ENCODE data around the gene PDCD5. TPM values are rescaled to one million over a fixed set of nuclear protein-coding genes. Genes with fewer than 3 reads are reported as not detected.
A peak's percentile ranks its signal among the peaks of the same experiment; 100 is the strongest.
"Not testable (repeated sequence)": the region's sequence is repeated elsewhere in the genome, so short reads cannot be mapped to it uniquely, and the experiment has no call there.

PDCD5 gene, protein sequence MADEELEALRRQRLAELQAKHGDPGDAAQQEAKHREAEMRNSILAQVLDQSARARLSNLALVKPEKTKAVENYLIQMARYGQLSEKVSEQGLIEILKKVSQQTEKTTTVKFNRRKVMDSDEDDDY
- 35.3 TPM for total RNA-seq
- 100 to 1,000 TPM; 139 to 201 (median 150) TPM for polyA plus RNA-seq

DNA sequence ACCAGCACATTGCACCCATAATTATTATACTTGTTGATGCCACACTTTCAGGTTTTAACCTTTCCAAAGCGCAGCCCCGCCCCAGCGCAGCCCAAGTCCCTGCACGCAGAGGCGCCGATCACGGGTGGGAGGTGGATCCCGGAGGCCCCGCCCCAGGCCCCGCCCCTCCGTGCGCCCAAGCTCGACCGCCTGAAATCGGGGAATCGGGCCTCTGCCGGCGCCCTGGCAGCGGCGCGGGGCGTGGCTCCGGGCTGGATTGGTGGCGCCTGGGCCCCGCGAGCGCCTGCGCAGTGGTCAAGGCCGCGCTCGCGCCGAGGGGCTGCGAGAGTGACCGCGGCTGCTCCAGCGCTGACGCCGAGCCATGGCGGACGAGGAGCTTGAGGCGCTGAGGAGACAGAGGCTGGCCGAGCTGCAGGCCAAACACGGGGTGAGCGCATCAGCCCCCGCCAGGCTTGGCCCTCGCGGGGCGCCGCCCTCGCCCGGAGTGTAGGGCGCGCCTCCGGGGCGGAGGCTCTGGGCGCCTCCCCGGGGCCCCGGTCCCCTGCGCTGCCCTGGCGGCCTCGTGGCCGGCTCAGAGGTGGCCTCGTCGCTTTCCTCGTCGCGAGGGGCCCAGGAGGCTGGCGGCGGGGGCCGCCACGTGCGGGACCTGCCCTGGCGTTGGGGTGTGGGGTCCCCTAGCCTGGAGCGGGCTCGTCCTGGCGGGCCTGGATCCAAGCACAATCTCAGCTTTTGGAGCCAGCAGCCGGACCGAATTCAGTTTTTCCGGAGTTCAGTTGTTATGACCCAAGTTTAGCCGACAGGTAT lies at the start of gene PDCD5:
Gene PDCD5 (plus strand): TSS at position 290 of the 804 bp plus-strand sequence. CDS start 72 bp downstream, at position 362.
- peaks cover 14% of the 10 kb centered on the region for H3K36me3 ChIP-seq (ENCODE audit: control insufficient read depth, insufficient read depth, low read length)
- H3K4me1 Mint-ChIP-seq = peaks cover 6 to 42% (median 32%) of the 10 kb centered on the region in 4 donors
- peak within 1 kb of the TSS; percentile 85 for H3K4me3 ChIP-seq (ENCODE audit: low read depth, low read length)
- no peaks in the 10 kb centered on the region for H3K9me3 Mint-ChIP-seq
- no peaks in the 10 kb centered on the region for H3K9me3 ChIP-seq (ENCODE audit: control insufficient read depth in 2 of 2, low read length in 2 of 2)
- H3K4me1 ChIP-seq (ENCODE audit: control insufficient read depth, insufficient read depth, low read length, poor library complexity, severe bottlenecking) = peaks cover 21% of the 10 kb centered on the region
- H3K36me3 Mint-ChIP-seq = peaks cover 13% of the 10 kb centered on the region
- DNase-seq (peak; percentile 94 to 97 (median 95)), ATAC-seq (ENCODE audit: low read depth in 2 of 2) (peak; percentile 91 to 95)
- H3K27me3 Mint-ChIP-seq = peaks cover 3% of the 10 kb centered on the region
- peak within 1 kb of the TSS; percentile 77 for H3K27ac ChIP-seq (ENCODE audit: insufficient read depth, low read length, poor library complexity, severe bottlenecking)
- H3K27me3 ChIP-seq (ENCODE audit: control insufficient read depth, insufficient read depth, low read length) = peaks cover 2% of the 10 kb centered on the region
- H3K4me3 Mint-ChIP-seq = peak within 1 kb of the TSS; percentile 92 to 97 (median 96)
- H3K27ac Mint-ChIP-seq = peak within 1 kb of the TSS; percentile 92 to 96 (median 93)

DNA sequence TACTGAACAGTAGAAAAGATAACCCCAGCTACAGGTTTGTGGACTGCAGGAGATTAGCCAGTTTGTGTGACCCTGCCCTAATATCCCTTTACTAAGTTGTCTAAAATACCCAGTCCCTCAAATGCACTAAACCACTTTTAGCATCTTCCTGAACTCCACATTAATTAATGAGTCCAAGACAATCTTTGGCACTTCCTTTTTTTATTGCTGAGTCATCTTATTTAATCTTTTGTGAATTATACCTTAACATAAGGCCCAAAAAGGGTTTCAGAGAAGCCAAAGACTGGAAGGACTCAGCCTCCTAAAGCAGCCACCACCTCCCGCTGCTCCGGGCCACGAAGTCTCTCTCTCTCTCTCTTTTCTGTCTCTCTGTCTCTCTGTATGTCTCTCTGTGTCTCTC lies 48.8 kb upstream of the PDCD5 start:
- Histone ChIP-seq H3K36me3 (ENCODE audit: control insufficient read depth, insufficient read depth, low read length) (no peaks in the 10 kb centered on the region), H3K4me3 (ENCODE audit: low read depth, low read length) (no peak overlapping the region), H3K9me3 (ENCODE audit: control insufficient read depth in 2 of 2, low read length in 2 of 2) (peaks cover 3 to 5% of the 10 kb centered on the region in 2 experiments), H3K27ac (ENCODE audit: insufficient read depth, low read length, poor library complexity, severe bottlenecking) (no peak overlapping the region), H3K4me1 (ENCODE audit: control insufficient read depth, insufficient read depth, low read length, poor library complexity, severe bottlenecking) (no peaks in the 10 kb centered on the region), H3K27me3 (ENCODE audit: control insufficient read depth, insufficient read depth, low read length) (peaks cover 3% of the 10 kb centered on the region)
- Mint-ChIP-seq H3K9me3 (peaks cover 5 to 21% (median 7%) of the 10 kb centered on the region in 7 donors), H3K4me1 (no peaks in the 10 kb centered on the region), H3K27ac (no peak overlapping the region), H3K4me3 (no peak overlapping the region), H3K27me3 (no peaks in the 10 kb centered on the region), H3K36me3 (no peaks in the 10 kb centered on the region)
- ATAC-seq (ENCODE audit: low read depth in 2 of 2) (no peak), DNase-seq (no peak)

DNA sequence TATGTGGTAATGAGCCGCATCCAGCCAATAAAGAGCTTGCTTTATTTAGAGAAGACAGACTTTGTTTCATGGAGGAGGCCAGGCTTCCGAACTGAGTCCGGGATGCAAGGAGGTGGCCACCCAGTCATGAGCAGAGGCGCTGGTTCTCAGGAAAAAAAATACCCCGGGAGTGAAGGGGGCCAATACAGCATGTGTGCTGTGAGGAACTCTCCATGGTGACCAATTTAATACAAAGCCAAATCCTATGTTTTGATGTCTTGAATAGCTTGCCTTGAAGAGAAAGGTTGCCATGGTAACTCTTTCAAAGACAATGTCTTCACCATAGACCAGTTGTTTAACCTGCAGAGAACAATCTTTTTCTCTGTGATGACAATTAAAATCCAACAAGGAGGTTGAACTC lies 43.4 kb upstream of the PDCD5 start:
- H3K4me1 ChIP-seq (ENCODE audit: control insufficient read depth, insufficient read depth, low read length, poor library complexity, severe bottlenecking) = no peaks in the 10 kb centered on the region
- peaks cover 3 to 18% (median 5%) of the 10 kb centered on the region in 7 donors for H3K9me3 Mint-ChIP-seq
- no peak overlapping the region for H3K4me3 ChIP-seq (ENCODE audit: low read depth, low read length)
- no peak for ATAC-seq (ENCODE audit: low read depth in 2 of 2)
- peaks cover 2 to 5% of the 10 kb centered on the region in 2 experiments for H3K9me3 ChIP-seq (ENCODE audit: control insufficient read depth in 2 of 2, low read length in 2 of 2)
- no peaks in the 10 kb centered on the region for H3K4me1 Mint-ChIP-seq
- H3K27ac Mint-ChIP-seq = no peak overlapping the region
- H3K36me3 Mint-ChIP-seq = no peaks in the 10 kb centered on the region
- no peaks in the 10 kb centered on the region for H3K27me3 ChIP-seq (ENCODE audit: control insufficient read depth, insufficient read depth, low read length)
- H3K4me3 Mint-ChIP-seq = no peak overlapping the region
- H3K27me3 Mint-ChIP-seq = peaks cover 9% of the 10 kb centered on the region
- no peak overlapping the region for H3K27ac ChIP-seq (ENCODE audit: insufficient read depth, low read length, poor library complexity, severe bottlenecking)
- DNase-seq = no peak
- H3K36me3 ChIP-seq (ENCODE audit: control insufficient read depth, insufficient read depth, low read length) = no peaks in the 10 kb centered on the region

DNA sequence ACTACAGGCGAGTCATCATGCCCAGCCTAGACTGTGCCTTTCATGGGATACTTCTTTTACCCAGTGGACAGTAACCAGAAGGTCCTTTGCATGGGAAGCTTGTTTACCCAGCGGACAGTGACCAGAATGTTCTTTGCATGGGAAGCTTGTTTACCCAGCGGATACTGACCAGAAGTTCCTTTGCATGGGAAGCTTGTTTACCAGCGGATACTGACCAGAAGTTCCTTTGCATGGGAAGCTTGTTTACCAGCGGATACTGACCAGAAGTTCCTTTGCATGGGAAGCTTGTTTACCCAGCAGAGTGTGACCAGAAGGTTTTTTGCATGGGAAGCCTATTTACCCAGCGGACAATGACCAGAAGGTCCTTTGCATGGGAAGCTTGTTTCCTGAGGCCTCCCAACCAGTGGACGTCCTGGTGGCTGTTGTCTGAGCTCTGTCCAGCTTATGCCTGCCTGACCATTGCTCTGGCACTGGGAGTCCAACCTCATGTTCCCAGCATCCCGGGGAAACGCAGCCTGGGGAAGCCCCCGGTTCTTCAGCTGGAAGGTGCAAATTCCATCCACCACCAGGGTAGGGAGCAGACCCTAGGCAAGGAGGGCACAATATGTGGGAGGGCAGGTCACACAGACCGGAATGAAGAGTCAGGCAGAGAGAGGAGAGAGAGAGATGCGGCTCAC lies 41.6 kb upstream of the PDCD5 start:
- no peak overlapping the region for H3K4me3 Mint-ChIP-seq

DNA sequence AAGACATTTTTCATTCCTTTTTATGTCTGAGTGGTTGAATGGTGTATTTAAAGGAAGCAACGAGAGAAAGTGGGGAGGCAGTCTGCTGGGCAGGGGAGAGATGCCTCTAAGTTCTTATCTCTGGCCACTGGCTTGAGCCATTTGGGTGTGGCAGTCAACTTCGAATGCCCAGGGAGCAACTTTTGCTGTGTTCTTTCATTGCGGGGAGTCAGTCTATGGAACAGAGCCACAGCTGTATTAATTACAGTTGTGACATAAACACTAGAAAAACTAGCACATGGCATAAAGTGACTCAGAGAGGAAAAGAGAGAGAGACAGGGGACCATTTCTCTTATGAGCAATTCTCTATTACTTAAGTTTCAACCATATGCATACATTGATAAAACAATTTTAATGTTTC lies 40.4 kb upstream of the PDCD5 start:
- Histone ChIP-seq H3K9me3 (ENCODE audit: control insufficient read depth in 2 of 2, low read length in 2 of 2) (no peaks in the 10 kb centered on the region), H3K4me1 (ENCODE audit: control insufficient read depth, insufficient read depth, low read length, poor library complexity, severe bottlenecking) (no peaks in the 10 kb centered on the region), H3K27ac (ENCODE audit: insufficient read depth, low read length, poor library complexity, severe bottlenecking) (no peak overlapping the region), H3K36me3 (ENCODE audit: control insufficient read depth, insufficient read depth, low read length) (no peaks in the 10 kb centered on the region), H3K4me3 (ENCODE audit: low read depth, low read length) (no peak overlapping the region), H3K27me3 (ENCODE audit: control insufficient read depth, insufficient read depth, low read length) (no peaks in the 10 kb centered on the region)
- no peak for ATAC-seq (ENCODE audit: low read depth in 2 of 2)
- Mint-ChIP-seq H3K4me1 (no peaks in the 10 kb centered on the region), H3K9me3 (peaks cover 0 to 9% (median 3%) of the 10 kb centered on the region in 7 donors), H3K27ac (no peak overlapping the region), H3K27me3 (peaks cover 9% of the 10 kb centered on the region), H3K36me3 (no peaks in the 10 kb centered on the region), H3K4me3 (no peak overlapping the region)
- no peak for DNase-seq

More for the DNA sequence above, 41.6 kb upstream of the PDCD5 start:
- H3K4me3 ChIP-seq (ENCODE audit: low read depth, low read length) = no peak overlapping the region
- ATAC-seq (ENCODE audit: low read depth in 2 of 2) = no peak
- H3K36me3 ChIP-seq (ENCODE audit: control insufficient read depth, insufficient read depth, low read length) = no peaks in the 10 kb centered on the region
- Mint-ChIP-seq H3K36me3 (no peaks in the 10 kb centered on the region), H3K4me1 (no peaks in the 10 kb centered on the region), H3K27me3 (peaks cover 9% of the 10 kb centered on the region), H3K9me3 (peaks cover 0 to 13% (median 4%) of the 10 kb centered on the region in 7 donors), H3K27ac (no peak overlapping the region)
- H3K9me3 ChIP-seq (ENCODE audit: control insufficient read depth in 2 of 2, low read length in 2 of 2) = peaks cover 0 to 1% of the 10 kb centered on the region in 2 experiments
- no peaks in the 10 kb centered on the region for H3K4me1 ChIP-seq (ENCODE audit: control insufficient read depth, insufficient read depth, low read length, poor library complexity, severe bottlenecking)
- H3K27me3 ChIP-seq (ENCODE audit: control insufficient read depth, insufficient read depth, low read length) = no peaks in the 10 kb centered on the region
- H3K27ac ChIP-seq (ENCODE audit: insufficient read depth, low read length, poor library complexity, severe bottlenecking) = no peak overlapping the region
- no peak for DNase-seq

DNA sequence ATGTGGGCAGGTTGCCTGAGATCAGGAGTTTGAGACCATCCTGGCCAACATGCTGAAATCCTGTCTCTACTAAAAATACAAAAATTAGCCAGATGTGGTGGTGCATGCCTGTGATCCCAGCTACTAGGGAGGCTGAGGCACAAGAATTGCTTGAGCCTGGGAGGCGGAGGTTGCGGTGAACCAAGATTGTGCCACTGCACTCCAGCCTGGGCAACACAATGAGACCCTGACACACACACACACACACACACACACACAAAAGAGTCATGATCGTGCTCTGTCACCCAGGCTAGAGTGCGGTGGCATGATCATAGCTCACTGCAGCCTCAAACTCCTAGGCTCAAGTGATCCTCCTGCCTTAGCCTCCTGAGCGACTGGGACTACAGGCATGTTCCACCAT lies 39.6 kb upstream of the PDCD5 start:
- H3K27ac Mint-ChIP-seq; ATAC-seq (ENCODE audit: low read depth in 2 of 2); H3K27ac ChIP-seq (ENCODE audit: insufficient read depth, low read length, poor library complexity, severe bottlenecking); H3K4me3 ChIP-seq (ENCODE audit: low read depth, low read length); H3K36me3 ChIP-seq (ENCODE audit: control insufficient read depth, insufficient read depth, low read length); H3K4me1 Mint-ChIP-seq; H3K4me1 ChIP-seq (ENCODE audit: control insufficient read depth, insufficient read depth, low read length, poor library complexity, severe bottlenecking); H3K27me3 ChIP-seq (ENCODE audit: control insufficient read depth, insufficient read depth, low read length); H3K9me3 ChIP-seq (ENCODE audit: control insufficient read depth in 2 of 2, low read length in 2 of 2); DNase-seq; H3K9me3 Mint-ChIP-seq; H3K27me3 Mint-ChIP-seq; H3K36me3 Mint-ChIP-seq; H3K4me3 Mint-ChIP-seq: not testable (repeated sequence)

DNA sequence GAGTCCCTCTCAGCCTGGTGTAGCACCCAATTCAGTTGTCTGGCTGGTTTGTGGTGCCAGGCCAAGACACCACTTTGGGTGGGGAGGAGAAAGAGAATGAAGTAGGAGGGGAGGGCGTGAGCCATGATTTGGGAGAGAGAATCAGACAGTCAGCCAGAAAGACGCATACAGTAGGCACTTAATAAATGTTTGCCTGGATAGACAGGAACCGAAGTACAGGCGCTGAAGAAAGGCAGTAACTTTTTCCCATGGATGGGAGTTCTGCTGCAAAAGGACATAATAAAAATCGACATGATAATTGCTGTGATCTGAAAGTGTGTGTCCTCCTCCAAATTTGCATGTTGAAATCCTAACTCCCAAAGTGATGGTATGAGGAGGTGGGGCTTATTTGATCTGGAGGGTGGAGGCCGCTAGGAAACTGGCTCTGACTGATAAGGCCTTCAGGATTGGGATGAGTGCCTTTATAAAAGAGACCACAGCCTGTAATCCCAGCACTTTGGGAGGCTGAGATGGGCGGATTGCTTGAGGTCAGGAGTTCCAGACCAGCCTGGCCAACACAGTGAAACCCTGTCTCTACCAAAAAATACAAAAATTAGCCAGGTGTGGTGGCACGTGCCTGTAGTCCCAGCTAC lies 38.4 kb upstream of the PDCD5 start:
- peaks cover 0 to 7% (median 3%) of the 10 kb centered on the region in 7 donors for H3K9me3 Mint-ChIP-seq
- peaks cover 9% of the 10 kb centered on the region for H3K27me3 Mint-ChIP-seq
- no peak overlapping the region for H3K4me3 Mint-ChIP-seq
- H3K36me3 Mint-ChIP-seq = no peaks in the 10 kb centered on the region
- Histone ChIP-seq H3K36me3 (ENCODE audit: control insufficient read depth, insufficient read depth, low read length) (no peaks in the 10 kb centered on the region), H3K27me3 (ENCODE audit: control insufficient read depth, insufficient read depth, low read length) (no peaks in the 10 kb centered on the region), H3K4me1 (ENCODE audit: control insufficient read depth, insufficient read depth, low read length, poor library complexity, severe bottlenecking) (no peaks in the 10 kb centered on the region), H3K27ac (ENCODE audit: insufficient read depth, low read length, poor library complexity, severe bottlenecking) (no peak overlapping the region), H3K4me3 (ENCODE audit: low read depth, low read length) (no peak overlapping the region), H3K9me3 (ENCODE audit: control insufficient read depth in 2 of 2, low read length in 2 of 2) (no peaks in the 10 kb centered on the region)
- ATAC-seq (ENCODE audit: low read depth in 2 of 2) (no peak), DNase-seq (no peak)
- no peaks in the 10 kb centered on the region for H3K4me1 Mint-ChIP-seq
- H3K27ac Mint-ChIP-seq = no peak overlapping the region

Measured in CD4-positive, CD25-positive, alpha-beta regulatory T cell (primary cell).